Natural killer cell (primary cell): ENCODE measurements around the gene RSRP1. TPM values are rescaled to one million over a fixed set of nuclear protein-coding genes. Genes with fewer than 3 reads are reported as not detected.

Experiments used
- ATAC-seq, 3 donors: fragments of 150-1000 bp in 2 of 3; fragments of 200-7000 bp in 1 of 3; cut with Tn5 transposase; 1 replicate in 1 of 3; 2 replicates in 2 of 3; pipeline ENCODE4 v1.10.0; 2021; ENCODE audit warnings: mild to moderate bottlenecking in 2 of 3, moderate library complexity in 2 of 3
- DNase-seq, 2 donors: peaks; one replicate each; pipeline versions ENCODE4 v3.0.0 to v3.0.0-alpha.2; 2013 to 2021; ENCODE audit warnings: mixed read lengths in 1 of 2
- H3K27ac ChIP-seq: one replicate; pipeline ENCODE4 v1.5.1; 2013; ENCODE audit warnings: mild to moderate bottlenecking, low read length
- H3K27me3 ChIP-seq: one replicate; pipeline ENCODE4 v1.6.1; 2013; ENCODE audit warnings: low read length; ENCODE audit not compliant: control insufficient read depth, insufficient read depth
- H3K36me3 ChIP-seq: one replicate; pipeline ENCODE4 v1.6.1; 2013; ENCODE audit warnings: low read length; ENCODE audit not compliant: control insufficient read depth, insufficient read depth
- H3K4me1 ChIP-seq: one replicate; pipeline ENCODE4 v1.6.1; 2013; ENCODE audit warnings: low read length; ENCODE audit not compliant: control insufficient read depth, insufficient read depth
- H3K4me3 ChIP-seq: one replicate; pipeline ENCODE4 v1.5.1; 2013; ENCODE audit warnings: low read length
- H3K9me3 ChIP-seq: one replicate; pipeline ENCODE4 v1.6.1; 2013; ENCODE audit warnings: low read length; ENCODE audit not compliant: control insufficient read depth, insufficient read depth
- H3K27ac Mint-ChIP-seq, 2 donors: one replicate each; pipeline ENCODE4 v1.8.0; 2022; ENCODE audit warnings: mild to moderate bottlenecking in 2 of 2, mixed read lengths in 2 of 2, moderate library complexity in 1 of 2
- H3K27me3 Mint-ChIP-seq, 2 donors: one replicate each; pipeline ENCODE4 v1.8.0; 2022; ENCODE audit warnings: low read depth in 2 of 2, mixed read lengths in 2 of 2
- H3K36me3 Mint-ChIP-seq: one replicate; pipeline ENCODE4 v1.8.0; 2022; ENCODE audit warnings: mixed read lengths
- H3K4me1 Mint-ChIP-seq, 2 donors: one replicate each; pipeline ENCODE4 v1.8.0; 2022; ENCODE audit warnings: mixed read lengths in 2 of 2
- H3K4me3 Mint-ChIP-seq: one replicate; pipeline ENCODE4 v1.8.0; 2022; ENCODE audit warnings: mild to moderate bottlenecking, moderate library complexity, mixed read lengths
- H3K9me3 Mint-ChIP-seq, 2 donors: one replicate each; pipeline ENCODE4 v1.8.0; 2022; ENCODE audit warnings: mixed read lengths in 2 of 2
- WGBS: methylation state at CpG from one replicate; pipeline ENCODE4 v1.1.7; 2013; ENCODE audit warnings: missing lambda C conversion rate; ENCODE audit not compliant: insufficient coverage; 5-methylcytosine and 5-hydroxymethylcytosine counted together
- intact Hi-C: fragments of 100-400 bp; cut with micrococcal nuclease; formaldehyde crosslinking; loops from one replicate; pipeline ENCODE4 v1.14.2; 2022
- total RNA-seq, 4 donors: library from RNA; stranded (reverse); fragments of 120-200 nt in 1 of 4; gene quantifications; one replicate each; pipeline versions ENCODE4 v1.2.3 to v1.2.4, GENCODE V29; 2013 to 2022
- TF ChIP-seq, protein P1 (sequence below): fragments of 200-600 bp; IDR thresholded peaks from one replicate; pipeline ENCODE4 v1.8.0; 2022; ENCODE audit warnings: antibody characterized with exemption

RSRP1 gene
- total RNA-seq, 3 donors from 2014 or later (not counting 1 experiment from before 2014, with no cell fraction given): 473 to 602 (median 589) TPM

DNA sequence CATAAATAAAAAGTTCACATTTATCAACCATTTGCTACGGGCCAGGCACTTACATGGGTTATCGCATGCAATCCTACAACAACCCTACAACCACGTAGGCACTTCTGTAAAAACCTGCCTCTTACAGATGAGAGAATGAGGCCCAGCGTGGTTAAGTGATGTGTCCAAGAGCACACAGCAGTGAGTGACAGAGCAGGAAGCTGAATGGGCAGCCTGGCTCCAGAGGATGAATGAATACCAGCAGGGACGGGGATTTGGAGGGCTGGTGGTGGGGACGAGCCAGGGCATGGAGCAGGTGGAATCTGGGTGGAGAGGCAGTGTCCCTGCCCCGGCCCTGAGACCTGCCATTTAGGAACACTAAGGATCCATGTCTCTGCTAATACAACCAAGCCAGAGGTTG is 50.4 kb downstream of the RSRP1 start:
- Histone ChIP-seq H3K27me3 (no peaks in the 10 kb centered on the region), H3K4me3 (no peak overlapping the region), H3K4me1 (no peaks in the 10 kb centered on the region), H3K27ac (no peak overlapping the region), H3K9me3 (no peaks in the 10 kb centered on the region), H3K36me3 (no peaks in the 10 kb centered on the region)
- TF ChIP-seq, protein P1, sequence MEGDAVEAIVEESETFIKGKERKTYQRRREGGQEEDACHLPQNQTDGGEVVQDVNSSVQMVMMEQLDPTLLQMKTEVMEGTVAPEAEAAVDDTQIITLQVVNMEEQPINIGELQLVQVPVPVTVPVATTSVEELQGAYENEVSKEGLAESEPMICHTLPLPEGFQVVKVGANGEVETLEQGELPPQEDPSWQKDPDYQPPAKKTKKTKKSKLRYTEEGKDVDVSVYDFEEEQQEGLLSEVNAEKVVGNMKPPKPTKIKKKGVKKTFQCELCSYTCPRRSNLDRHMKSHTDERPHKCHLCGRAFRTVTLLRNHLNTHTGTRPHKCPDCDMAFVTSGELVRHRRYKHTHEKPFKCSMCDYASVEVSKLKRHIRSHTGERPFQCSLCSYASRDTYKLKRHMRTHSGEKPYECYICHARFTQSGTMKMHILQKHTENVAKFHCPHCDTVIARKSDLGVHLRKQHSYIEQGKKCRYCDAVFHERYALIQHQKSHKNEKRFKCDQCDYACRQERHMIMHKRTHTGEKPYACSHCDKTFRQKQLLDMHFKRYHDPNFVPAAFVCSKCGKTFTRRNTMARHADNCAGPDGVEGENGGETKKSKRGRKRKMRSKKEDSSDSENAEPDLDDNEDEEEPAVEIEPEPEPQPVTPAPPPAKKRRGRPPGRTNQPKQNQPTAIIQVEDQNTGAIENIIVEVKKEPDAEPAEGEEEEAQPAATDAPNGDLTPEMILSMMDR: no peak
- H3K9me3 Mint-ChIP-seq: no peaks in the 10 kb centered on the region
- ATAC-seq: no peak
- no peak overlapping the region for H3K4me3 Mint-ChIP-seq
- 91% methylated on average over 7 of the region's 7 CpGs for WGBS
- no peaks in the 10 kb centered on the region for H3K36me3 Mint-ChIP-seq
- no peak for DNase-seq
- H3K27me3 Mint-ChIP-seq: peaks cover 0 to 9% of the 10 kb centered on the region in 2 donors
- H3K4me1 Mint-ChIP-seq: peaks cover 15 to 23% of the 10 kb centered on the region in 2 donors
- no peak overlapping the region for H3K27ac Mint-ChIP-seq
- intact Hi-C loops: no loop called here

DNA sequence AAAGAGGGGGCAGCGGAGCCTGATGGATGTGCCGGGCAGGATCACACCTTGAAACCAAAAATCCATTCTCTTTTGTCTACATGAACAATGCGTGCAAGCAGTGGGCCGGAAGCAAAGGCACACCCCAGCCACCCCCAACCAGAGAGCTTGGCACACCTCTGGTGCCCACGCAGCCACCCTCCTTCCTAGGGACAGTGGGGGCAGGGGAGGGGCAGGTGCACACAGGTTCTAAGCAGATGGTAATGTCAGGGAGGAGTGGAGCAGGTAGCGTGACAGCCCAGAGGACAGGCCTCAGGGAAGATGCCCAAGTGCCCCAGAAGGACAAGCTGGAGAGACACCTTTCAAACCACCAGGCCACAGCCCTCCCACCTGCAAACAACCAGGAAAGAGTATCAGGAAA is 51.4 kb downstream of the RSRP1 start:
- WGBS: 93% methylated on average over 4 of the region's 6 CpGs
- peaks cover 0 to 9% of the 10 kb centered on the region in 2 donors for H3K27me3 Mint-ChIP-seq
- Histone ChIP-seq H3K4me3 (no peak overlapping the region), H3K27ac (no peak overlapping the region), H3K4me1 (no peaks in the 10 kb centered on the region), H3K9me3 (no peaks in the 10 kb centered on the region), H3K36me3 (no peaks in the 10 kb centered on the region), H3K27me3 (no peaks in the 10 kb centered on the region)
- no peak overlapping the region for H3K4me3 Mint-ChIP-seq
- no peaks in the 10 kb centered on the region for H3K9me3 Mint-ChIP-seq
- intact Hi-C loops: no loop called here
- TF ChIP-seq, protein P1: no peak
- H3K36me3 Mint-ChIP-seq: no peaks in the 10 kb centered on the region
- H3K4me1 Mint-ChIP-seq: peaks cover 15 to 23% of the 10 kb centered on the region in 2 donors
- no peak overlapping the region for H3K27ac Mint-ChIP-seq
- ATAC-seq (no peak), DNase-seq (no peak)

DNA sequence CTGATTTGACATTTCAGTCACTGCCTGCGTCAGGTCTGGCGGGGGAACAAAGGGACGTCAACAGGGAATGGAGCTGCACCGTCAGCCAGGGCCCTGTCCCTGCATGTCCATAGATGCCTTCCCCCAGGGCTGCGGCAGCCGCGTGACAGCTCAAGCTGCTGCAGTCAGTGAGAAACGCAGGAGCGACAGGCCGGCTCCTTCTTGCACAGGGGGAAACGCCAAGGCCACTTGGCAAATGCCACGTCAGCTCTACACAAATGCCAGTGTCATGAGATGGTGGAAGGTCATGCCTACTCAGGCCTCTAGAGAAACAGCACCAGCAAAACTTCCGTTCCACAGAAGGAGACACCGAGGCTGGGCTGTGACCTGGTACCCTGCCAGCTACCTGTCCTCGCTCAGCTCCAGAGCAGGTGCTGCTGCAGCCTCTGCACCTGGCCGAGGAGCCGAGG is 52.7 kb downstream of the RSRP1 start:
- peaks cover 15 to 23% of the 10 kb centered on the region in 2 donors for H3K4me1 Mint-ChIP-seq
- H3K36me3 ChIP-seq: no peaks in the 10 kb centered on the region
- no peaks in the 10 kb centered on the region for H3K27me3 ChIP-seq
- no peak overlapping the region for H3K4me3 Mint-ChIP-seq
- H3K27me3 Mint-ChIP-seq: peaks cover 0 to 7% of the 10 kb centered on the region in 2 donors
- no peak for DNase-seq
- H3K9me3 Mint-ChIP-seq: no peaks in the 10 kb centered on the region
- H3K4me3 ChIP-seq: no peak overlapping the region
- H3K27ac Mint-ChIP-seq: peak overlapping the region in 1 of 2 donors; percentile 55
- no peak for ATAC-seq
- TF ChIP-seq, protein P1: no peak
- no peaks in the 10 kb centered on the region for H3K9me3 ChIP-seq
- H3K4me1 ChIP-seq: no peaks in the 10 kb centered on the region
- 95% methylated on average over 17 of the region's 17 CpGs for WGBS
- H3K27ac ChIP-seq: no peak overlapping the region
- no peaks in the 10 kb centered on the region for H3K36me3 Mint-ChIP-seq
- intact Hi-C loops: no loop called here

DNA sequence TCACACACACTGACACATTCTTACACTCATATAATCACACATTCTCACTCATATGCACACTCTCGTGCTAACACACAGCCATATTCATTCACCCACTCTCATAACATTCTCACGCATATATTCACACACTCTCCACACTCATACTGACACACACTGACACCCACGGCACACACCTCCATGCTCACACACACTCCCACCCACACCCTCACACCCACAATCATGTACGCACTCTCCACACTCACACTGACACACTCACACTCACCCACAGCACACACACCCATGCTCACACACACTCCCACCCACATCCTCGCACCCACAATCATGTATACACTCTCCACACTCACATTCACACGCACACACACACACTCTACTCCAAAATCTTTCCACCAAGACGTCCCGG is 53.2 kb downstream of the RSRP1 start:
- Histone ChIP-seq H3K4me1 (no peaks in the 10 kb centered on the region), H3K9me3 (no peaks in the 10 kb centered on the region), H3K27ac (no peak overlapping the region), H3K36me3 (no peaks in the 10 kb centered on the region), H3K27me3 (no peaks in the 10 kb centered on the region), H3K4me3 (no peak overlapping the region)
- H3K4me3 Mint-ChIP-seq: no peak overlapping the region
- H3K27me3 Mint-ChIP-seq: peaks cover 0 to 4% of the 10 kb centered on the region in 2 donors
- peak overlapping the region; percentile 2 to 55 for H3K27ac Mint-ChIP-seq
- H3K4me1 Mint-ChIP-seq: peaks cover 15 to 23% of the 10 kb centered on the region in 2 donors
- intact Hi-C loops: no loop called here
- DNase-seq (no peak), ATAC-seq (peak in 1 of 3 donors; percentile 39)
- no peaks in the 10 kb centered on the region for H3K9me3 Mint-ChIP-seq
- no peaks in the 10 kb centered on the region for H3K36me3 Mint-ChIP-seq
- TF ChIP-seq, protein P1: no peak
- 56% methylated on average over 8 of the region's 8 CpGs for WGBS
